ENCODE results near the gene TRMT61A.

TRMT61A gene

DNA sequence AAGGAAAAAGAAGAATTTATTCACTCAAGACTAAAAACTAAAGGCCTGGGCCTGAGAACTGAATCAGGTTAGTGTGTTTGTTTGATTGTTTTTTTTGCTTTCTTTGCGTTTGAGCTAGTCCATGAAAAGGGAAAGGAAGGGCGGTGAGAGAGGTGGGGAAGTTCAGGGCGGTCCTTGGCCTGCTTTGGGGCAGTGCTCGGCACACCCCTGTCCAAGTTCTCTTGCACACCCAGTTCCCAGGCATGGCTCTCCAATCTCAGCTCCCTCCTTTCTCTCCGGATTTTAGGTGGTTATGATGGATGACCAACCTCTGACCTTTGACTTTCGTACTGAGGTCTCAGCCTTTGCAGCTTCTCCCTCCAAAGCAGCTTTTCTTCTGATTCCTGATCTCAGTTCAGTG is 45.1 kb downstream of the TRMT61A start:
- TF ChIP-seq, protein P1, sequence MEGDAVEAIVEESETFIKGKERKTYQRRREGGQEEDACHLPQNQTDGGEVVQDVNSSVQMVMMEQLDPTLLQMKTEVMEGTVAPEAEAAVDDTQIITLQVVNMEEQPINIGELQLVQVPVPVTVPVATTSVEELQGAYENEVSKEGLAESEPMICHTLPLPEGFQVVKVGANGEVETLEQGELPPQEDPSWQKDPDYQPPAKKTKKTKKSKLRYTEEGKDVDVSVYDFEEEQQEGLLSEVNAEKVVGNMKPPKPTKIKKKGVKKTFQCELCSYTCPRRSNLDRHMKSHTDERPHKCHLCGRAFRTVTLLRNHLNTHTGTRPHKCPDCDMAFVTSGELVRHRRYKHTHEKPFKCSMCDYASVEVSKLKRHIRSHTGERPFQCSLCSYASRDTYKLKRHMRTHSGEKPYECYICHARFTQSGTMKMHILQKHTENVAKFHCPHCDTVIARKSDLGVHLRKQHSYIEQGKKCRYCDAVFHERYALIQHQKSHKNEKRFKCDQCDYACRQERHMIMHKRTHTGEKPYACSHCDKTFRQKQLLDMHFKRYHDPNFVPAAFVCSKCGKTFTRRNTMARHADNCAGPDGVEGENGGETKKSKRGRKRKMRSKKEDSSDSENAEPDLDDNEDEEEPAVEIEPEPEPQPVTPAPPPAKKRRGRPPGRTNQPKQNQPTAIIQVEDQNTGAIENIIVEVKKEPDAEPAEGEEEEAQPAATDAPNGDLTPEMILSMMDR (IDR thresholded peaks at IDR 0.05), result no peak
- no peak for TF ChIP-seq ZFX (IDR thresholded peaks at IDR 0.05; ENCODE audit: borderline replicate concordance)
- H3K27ac ChIP-seq, result no peak overlapping the region

DNA sequence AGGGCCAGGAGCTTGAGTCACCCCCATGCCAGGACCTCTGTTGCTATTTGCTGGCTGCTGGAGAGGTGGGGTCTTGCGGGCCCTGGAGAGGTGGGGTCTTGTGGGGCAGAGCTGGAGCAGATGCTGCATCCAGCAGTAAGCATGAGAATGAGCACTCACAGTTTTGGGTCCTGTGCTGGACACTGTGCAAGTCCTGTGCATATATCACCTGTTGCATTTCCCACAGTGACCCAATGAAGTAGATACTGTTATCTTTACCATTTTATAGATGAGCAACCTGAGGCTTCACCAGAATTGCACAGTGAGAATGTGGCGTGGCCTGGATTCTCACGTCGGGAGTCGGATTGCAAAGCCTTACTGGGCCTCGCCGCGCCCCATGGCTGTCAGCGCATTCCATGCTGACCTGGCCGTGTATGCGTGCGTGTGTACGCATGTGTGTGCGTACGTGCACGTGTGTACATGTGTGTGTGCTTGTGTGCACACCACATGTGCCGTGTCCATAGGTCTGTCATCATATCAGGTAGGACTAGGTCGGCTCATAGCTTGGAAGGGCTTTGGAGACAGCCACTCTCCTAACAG is 45.8 kb downstream of the TRMT61A start:
- H3K27ac ChIP-seq, result peak overlapping the region; percentile 76

DNA sequence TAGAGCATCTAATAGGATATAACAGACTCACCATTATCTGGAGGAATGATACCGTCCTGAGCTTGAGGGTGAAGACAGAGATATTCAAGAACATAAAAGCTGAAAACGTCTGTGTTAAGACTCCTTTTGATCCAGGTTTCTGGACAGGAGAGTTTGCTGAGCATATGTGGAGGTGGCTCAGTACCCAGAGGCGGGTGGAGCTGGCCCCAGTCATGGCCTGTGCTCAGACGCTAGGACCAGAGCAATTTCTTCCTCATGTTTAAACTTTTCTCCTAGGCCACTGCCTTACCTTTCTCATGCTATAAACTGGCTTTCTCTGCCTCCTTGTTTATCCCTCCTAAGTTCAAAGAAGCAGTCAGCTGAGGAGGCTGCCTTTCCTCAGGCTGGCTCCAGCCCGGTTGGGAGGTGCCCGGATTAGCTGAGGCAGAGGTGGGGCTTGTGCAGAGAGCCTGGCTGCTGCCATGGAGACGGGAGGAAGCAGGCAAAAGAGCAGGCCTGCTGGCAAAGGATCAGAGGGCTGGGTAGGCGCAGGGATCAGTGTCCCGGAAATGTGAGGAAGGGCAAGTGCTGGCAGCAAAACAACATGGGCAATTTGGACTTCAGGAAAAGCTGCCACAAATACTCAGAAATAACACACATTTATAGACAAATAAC is 47.5 kb downstream of the TRMT61A start:
- TF ChIP-seq ZFX (IDR thresholded peaks at IDR 0.05; ENCODE audit: borderline replicate concordance), result no peak
- TF ChIP-seq, protein P1 (IDR thresholded peaks at IDR 0.05), result no peak
- peak overlapping the region; percentile 76 for H3K27ac ChIP-seq

More for the DNA sequence above, 45.8 kb downstream of the TRMT61A start:
- TF ChIP-seq, protein P1 (IDR thresholded peaks at IDR 0.05), result no peak
- TF ChIP-seq ZFX (IDR thresholded peaks at IDR 0.05; ENCODE audit: borderline replicate concordance), result no peak

DNA sequence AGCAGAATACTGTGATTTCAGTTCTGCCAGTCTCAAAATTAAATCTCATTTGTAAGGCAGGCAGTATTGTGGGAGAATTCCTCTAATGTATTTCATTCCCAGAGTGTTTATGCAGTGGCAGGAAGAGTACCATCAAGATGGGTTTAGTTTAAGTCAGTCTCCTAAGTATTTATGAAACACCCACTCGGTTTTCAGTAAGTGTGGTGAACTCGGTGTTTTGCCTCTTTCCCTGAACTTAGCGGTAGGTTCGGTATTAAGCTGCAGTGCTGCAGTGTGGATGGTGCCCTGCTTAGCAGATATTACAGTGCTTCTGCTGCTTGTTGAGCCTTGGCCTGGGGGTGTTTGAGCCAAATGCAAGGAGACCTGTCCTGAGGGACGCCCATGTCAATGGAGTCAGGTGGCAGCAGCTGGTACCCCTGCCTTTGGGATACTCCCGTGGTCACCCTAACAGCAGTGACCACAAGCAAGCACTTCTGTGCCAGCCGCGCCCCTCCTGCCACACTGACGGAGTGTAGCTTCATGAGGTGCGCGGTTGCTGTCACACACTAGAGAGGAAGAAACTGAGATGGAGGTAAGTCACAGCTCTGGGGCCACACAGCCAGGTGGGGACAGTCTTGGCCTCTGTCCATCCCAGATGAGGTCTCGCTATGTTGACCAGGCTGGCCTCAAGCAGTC is 49.5 kb downstream of the TRMT61A start:
- TF ChIP-seq, protein P1 (IDR thresholded peaks at IDR 0.05), result no peak
- no peak for TF ChIP-seq ZFX (IDR thresholded peaks at IDR 0.05; ENCODE audit: borderline replicate concordance)
- H3K27ac ChIP-seq, result no peak overlapping the region

DNA sequence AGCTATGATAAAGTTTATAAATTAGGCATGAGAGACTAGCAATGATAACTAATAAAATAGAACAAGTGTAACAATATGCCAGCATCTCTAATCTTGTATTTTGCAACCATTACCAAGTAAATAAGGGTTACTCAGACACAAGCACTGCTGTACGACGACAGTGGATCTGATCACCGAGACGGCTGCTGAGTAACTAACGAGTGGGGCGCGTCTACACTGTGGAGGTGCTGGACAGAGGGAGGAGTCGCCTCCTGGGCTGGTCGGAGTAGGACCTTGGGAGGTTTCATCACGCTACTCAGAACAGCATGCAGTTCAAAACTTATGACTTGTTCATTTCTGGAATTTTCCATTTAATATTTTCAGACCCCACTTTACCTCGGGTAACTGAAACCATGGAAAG is 52.2 kb downstream of the TRMT61A start:
- no peak overlapping the region for H3K27ac ChIP-seq
- TF ChIP-seq, protein P1 (IDR thresholded peaks at IDR 0.05), result no peak
- TF ChIP-seq ZFX (IDR thresholded peaks at IDR 0.05; ENCODE audit: borderline replicate concordance), result no peak

DNA sequence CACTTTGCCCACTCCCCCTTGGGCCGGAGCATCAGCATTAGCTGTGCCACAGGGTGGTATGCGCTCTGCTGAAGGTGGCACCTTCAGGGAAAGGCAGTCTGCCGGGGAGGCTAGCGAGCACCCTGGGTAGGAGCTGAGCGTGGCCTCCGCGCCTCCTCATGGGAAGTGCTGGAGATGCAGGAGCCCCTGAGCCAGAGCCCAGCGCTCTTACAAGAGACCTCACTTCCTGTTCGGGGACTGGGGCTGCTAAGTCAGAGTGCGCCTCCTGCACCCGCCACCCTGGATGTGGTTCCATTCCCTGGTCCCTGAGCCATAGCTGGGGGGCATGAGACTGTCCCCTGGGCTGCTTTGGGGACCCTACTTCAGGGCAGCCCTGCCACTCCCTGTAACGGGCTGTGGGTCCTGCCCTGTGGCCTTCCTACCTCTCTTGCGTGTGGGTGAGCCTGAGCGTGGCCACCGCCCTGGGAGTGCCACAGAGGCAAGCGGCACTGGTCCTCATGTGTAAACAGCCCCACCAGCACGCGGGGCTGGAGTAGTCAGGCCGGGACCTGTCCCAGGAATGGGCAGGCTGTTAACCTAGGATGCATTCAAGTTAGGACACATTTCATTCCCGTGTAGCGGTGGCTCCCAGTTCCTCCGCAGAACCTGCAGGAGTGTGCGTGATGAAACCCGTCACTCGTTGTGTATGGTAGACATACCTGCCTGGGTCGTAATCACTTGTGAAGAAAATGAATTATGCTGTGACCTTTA is 53.1 kb downstream of the TRMT61A start:
- no peak for TF ChIP-seq ZFX (IDR thresholded peaks at IDR 0.05; ENCODE audit: borderline replicate concordance)
- TF ChIP-seq, protein P1 (IDR thresholded peaks at IDR 0.05), result no peak
- H3K27ac ChIP-seq, result no peak overlapping the region
